T-helper 1 cell (primary cell): Measurements from ENCODE around the gene FRMD6.
"Not testable (repeated sequence)": the region's sequence is repeated elsewhere in the genome, so short reads cannot be mapped to it uniquely, and the experiment has no call there.

Experiments
- DNase-seq, 5 donors: peaks; one replicate each; pipeline ENCODE4 v3.0.0-alpha.2; 2012 to 2020

FRMD6 gene

DNA sequence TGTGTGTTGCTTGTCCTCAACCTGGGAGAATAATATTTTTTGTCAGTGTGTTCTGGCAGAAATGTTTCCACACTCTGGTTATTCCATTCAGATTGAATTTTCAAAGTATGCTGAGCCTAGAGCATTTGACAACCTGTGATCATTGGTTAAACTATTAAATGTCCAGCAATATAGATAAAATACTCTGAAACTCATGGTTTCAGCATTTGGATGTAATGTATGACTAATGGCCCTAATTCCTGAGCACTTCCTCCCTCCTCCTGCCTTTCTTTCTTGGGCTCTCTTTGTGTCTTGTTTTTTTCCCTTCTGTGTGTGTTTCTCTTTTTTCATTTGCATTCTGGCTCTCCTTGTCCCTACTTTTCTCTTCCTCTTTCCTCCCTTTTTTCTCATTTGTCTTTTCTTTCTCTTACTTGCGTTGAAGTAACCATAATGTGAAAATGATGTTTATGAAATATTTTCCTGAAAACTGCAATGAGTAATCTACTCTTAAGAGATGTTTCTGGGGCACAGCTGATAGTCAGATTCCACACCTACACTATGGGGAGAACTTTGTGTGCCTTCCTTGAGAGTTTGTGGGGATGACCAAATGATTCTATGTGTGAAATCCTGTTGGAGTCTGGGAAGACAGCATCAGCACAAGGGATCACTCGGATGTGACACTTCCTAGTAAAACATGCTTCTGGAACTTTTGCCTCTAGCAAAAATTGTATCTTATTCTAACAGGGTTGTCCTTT is 74.6 kb downstream of the FRMD6 start:
- no peak for DNase-seq

DNA sequence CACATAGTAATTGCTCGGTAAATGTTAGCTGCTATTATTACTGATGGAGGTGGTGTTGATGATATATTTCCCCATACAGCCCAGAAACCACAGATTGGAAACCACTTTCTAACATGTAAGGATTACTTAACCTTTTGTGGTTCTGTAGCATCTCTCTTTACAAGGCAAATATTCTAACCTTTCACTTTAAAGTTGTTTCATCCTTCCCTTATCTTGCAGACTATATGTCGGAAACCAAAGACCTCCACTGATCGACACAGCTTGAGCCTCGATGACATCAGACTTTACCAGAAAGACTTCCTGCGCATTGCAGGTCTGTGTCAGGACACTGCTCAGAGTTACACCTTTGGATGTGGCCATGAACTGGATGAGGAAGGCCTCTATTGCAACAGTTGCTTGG is 75.8 kb downstream of the FRMD6 start:
- DNase-seq, result no peak

DNA sequence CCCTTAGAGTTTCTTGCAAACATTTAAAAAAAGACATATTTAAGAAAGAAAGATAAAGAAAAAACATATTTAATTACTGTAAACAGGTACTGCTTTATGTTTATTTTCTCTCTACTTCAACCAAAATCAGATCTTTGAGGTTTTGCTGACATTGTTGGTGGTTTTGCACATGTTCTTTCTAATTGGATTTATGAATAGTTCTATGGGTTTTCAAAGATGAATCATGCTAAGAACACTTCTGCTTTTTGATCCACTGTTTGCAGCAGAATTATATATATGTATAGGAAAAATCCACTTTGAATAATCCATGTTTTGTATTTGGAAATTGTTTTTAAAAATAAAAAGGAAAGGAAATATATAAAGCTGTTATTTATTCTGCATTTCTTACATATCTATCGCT is 78.4 kb downstream of the FRMD6 start:
- no peak for DNase-seq

DNA sequence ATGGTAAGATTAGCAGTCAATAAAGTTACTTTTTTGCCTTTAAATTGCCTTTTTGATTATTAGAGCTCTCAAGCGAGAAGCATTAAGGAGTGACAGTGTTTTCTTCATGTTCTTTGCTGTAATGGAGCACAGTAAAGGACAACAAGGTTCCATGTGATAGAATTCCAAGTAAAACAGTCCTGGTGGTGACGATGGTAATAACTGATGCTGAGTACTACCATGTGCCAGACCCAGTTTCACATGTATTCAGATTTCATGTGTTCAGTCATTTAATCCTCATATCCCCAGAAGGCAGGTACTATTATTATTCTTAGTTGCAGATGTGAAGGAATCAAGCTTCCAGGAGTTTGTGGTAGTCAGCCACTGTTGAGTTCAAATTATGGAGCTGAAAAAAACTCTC is 79.0 kb downstream of the FRMD6 start:
- DNase-seq, result no peak

DNA sequence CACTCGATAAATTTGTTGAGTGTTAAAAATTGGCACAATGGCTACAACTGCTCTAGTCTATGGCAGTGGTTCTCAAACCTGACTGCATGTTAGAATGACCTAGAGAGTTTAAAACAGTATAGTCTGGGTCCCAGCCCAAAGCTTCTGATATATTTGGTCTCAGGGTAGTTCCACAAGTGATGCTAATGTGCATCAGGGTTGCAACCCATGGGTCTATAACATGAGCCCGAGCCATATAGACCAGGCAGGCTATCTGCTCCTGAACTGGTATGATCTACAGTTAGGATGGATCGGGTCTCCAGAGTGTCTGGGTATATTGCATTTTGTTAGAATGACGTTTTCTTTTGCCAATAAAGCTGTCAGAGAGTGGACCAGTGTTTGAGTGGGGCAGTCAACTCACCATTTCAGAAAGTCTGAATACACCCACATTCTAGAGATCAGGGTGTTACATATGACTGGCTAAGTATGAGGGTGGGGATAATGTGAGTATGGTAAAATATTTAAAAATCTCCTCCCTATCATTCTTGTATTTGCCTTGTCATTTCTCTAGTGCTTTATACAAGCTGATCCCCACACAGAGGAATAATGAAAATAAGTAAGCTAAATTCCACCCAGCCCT is 80.9 kb downstream of the FRMD6 start:
- no peak for DNase-seq

DNA sequence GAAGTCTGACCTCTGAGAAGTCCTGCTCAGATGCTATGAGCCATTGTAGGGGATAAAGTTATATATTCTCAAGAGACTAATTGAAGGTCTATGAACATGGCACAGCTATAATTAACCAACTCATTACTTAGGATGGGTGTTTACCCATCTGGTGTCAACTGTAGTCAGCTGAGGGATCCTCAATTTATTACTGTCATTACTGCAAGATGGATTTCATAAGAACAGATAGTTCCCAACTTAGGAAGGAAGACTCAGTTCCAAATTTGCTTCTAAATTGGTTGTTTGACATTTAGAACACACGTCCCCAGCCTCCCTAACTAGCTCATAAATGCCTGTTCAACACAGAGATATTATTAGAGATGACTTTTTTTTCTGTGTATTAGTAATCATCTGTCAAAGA is 81.4 kb downstream of the FRMD6 start:
- DNase-seq, result no peak

DNA sequence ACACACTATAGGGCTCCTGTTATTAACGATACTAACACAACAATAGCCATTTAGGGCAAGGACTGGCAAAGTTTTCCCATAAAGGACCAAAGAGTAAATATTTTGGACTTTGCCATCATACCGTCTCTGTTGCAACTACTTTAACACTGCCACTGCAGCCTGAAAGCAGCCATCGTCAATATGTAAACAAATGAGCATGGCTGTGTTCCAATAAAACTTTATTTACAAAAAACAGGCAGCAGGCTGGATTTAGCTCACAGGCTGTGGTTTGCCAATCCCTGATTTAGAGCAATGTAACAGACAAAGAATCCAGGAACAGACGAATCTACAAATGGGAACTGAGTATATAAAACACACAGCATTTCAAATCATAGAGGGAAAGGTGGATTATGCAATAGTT is 84.1 kb downstream of the FRMD6 start:
- no peak for DNase-seq

DNA sequence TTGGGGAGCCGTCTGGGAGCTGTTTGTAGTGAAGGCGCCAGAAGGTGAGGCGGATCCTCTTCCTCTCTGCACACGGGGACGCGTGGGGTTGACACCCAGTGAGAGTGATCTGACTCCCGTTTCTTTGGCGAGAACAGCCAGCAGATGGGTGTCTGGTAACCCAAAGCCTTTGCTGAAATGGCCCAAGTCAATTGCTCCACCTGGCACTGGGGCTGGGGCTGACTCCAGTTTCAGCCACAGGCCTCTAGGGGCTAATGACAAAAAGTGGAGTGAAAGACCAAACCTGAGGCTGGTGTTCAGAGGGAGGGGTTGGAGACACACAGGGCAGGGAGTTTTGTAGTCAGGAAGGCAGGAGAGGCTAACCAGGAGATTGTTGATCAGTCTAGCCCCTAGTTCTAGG is 87.0 kb downstream of the FRMD6 start:
- DNase-seq, result no peak

DNA sequence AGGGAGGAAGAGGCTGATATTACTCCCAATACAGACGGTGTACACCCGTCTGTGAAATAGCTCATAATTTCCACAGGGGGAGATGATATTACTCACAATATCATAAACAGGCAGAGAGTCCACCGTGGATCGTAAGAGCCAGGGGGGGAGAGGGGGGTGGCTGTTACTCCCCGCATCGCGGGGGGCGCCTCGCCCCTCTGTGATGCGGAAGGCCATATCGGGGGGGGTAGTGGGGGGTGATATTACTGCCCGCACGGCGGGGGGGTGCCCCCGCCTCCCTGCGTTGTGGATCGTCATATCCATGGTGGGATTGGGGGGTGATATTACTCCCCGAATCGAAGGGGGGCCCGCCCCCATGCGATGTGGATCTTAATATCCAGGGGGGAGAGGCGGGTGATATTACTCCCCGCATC is 91.9 kb downstream of the FRMD6 start:
- DNase-seq, result peak in 1 of 5 donors; percentile 48

DNA sequence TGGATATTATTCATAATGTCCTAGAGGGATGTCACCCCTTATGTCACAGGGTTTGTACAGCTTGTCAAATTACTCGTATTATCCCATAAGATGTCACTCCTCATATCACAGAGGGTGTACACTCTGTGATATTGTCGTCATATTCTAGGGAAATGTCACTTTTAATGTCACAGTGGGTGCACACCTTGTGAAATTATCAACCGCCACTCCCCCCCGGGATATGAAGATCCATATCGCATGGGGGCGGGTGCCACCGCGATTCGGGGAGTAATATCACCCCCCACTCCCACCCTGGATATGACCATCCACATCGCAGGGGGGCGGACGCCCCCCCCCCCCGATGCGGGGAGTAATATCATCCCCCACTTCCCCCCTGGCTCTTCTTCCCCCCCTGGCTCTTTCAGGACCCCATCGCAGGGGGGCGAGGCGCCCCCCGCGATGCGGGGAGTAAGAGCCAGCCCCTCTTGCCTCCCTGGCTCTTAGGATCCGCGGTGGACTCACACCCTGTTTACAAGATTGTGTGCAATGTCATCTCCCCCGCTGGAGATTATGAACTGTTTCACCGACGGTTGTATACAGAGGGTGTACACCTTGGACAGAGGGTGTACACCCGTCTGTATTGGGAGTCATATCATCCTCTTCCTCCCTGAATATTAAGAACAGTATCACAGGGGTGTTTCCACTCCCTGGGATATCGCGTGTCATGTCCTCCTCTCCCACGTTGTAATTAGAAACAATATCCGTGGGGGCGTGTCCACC is 92.8 kb downstream of the FRMD6 start:
- DNase-seq, result peak in 1 of 5 donors; percentile 46

DNA sequence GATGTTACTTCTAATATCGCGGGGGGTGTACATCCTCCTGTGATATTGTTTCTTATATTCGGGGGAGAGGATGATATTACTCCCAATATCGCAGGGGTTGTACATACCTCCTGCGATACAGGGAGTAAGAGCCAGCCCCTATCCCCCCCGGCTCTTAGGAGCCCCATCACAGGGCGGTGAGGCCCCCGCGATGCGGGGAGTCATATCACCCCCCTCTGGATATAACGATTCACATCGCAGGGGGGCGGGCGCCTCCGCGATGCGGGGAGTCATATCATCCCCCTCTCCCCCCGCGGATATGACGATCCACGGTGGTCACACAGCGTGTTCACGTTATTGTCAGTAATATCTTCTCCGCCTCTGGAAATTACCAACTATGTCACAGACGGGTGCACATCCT is 95.1 kb downstream of the FRMD6 start:
- peak in 1 of 5 donors; percentile 26 for DNase-seq

DNA sequence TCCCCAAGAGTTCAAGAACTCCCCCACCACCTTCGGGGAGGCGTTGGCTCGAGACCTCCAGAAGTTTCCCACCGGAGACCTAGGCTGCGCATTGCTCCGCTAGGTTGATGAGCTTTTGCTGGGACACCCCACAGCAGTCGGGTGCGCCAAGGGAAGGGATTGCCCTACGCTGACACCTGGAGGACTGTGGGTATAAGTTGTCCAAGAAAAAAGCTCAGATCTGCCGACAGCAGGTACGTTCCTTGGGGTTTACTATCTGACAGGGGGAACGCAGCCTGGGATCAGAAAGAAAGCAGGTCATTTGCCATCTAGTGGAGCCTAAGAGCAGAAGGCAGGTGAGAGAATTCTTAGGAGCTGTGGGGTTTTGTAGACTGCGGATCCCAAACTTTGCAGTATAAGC is 98.8 kb downstream of the FRMD6 start:
- no peak for DNase-seq

DNA sequence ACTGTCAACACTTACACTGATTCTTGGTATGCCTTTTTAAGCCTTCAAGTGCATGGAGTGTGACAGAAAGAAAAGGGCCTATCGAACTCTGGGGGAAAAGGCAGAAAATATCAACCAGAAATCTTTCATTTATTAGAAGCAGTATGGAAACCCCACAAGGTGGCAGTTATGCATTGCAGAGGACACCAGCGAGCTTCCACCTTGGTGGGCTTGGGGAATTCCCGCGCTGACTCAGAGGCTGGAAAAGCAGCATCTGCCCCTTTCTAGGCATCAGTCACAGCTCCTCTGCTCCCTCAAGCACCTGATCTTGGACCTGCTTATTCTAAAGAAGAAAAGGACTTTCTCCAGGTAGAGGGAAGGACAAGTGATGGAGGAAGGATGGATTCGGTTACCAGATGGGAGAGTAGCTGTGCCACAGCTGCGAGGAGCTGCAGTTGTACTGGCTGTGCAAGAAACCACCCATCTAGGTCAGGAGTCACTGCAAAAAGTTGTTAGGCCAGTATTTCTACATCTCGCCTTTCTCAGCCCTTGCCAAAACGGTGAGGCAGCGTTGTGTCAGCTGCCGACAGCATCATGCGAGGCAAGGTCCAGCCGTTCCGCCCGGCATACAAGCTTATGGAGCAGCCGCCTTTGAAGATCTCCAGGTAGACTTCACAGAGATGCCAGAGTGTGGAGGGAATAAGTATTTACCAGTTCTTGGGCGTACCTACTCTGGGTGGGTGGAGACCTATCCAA is 100.1 kb downstream of the FRMD6 start:
- not testable (repeated sequence) for DNase-seq

DNA sequence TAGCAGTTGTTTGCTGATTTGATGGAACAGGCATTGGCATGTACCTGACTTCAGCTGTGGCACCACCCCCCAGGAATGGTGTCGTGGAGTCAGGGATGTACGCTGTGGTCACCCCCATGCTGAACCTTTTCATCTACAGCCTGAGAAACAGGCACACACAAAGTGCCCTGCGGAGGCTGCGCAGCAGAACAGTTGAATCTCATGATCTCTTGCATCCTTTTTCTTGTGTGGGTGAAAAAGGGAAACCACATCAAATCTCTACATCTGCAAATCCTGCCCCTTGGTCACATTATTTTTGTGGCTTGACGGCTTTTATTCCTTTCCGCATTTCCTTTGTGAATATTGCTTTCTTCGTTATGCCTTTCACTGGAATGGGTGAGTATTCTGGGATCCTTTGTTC is 106.0 kb downstream of the FRMD6 start:
- not testable (repeated sequence) for DNase-seq

DNA sequence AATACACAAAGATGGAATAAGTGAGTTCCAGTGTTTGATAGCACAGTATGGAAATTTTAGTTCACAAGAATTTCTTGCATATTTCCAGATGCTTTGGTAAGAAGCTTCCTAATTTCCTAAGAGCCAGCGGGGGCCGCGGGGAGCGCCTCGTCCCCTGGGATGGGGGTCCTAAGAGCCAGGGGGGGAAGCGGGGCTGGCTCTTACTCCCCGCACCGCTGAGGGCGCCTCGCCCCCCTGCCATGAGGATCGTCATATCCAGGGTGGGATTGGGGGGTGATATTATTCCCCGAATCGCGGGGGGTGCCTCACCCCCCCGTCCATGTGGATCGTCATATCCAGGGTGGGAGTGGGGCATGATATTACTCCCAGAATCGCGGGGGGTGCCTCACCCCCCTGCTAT is 108.2 kb downstream of the FRMD6 start:
- DNase-seq, result no peak

DNA sequence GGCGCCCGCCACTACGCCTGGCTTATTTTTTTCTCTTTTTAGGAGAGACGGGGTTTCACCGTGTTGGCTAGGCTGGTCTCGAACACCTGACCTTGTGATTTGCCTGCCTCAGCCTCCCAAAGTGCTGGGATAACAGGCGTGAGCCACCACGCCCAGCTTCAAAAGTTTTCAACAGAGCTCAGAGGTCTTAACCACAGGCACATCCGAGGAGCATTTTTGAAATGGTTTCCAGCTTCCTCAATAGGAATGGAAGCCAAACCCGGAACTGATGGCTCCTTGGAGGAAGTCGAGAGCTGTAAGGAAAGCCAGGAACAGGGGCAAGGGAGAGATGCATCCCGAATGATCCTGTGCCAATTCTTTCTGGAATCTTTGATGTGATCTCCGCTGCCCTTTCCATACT is 114.0 kb downstream of the FRMD6 start:
- DNase-seq, result not testable (repeated sequence)

DNA sequence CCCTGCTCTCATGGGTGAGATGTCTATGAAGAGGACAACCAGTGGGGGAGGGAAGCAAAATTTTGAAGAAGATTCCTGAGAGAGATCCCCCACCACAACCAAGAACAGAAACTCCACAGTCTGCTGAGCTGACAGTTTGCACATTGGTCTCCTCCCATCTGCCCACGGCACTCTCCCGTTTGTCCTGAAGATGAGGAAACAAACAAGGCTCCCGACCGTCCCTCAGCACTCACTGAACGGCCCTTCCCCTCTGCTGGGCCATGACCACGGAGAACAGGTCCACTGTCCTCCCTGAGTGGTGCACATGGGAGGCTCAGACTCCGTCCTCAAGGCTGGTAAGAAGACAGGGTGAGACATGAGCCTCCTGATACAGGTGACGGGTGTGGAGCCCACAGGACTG is 114.9 kb downstream of the FRMD6 start:
- DNase-seq, result not testable (repeated sequence)

DNA sequence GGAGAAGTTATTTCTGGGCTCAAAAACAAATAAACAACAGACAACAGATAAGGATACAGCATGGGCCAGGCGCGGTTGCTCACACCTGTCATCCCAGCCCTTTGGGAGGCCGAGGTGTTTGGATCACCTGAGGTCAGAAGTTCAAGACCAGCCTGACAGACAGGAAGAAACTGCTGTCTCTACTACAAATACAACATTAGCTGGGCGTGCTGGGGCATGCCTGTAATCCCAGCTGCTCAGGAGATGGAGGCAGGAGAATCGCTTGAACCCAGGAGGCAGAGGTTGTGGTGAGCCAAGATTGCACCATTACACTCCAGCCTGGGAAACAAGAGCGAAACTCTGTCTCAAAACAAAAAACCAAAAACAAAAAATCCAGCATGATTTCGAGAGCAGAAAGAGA is 117.6 kb downstream of the FRMD6 start:
- DNase-seq, result not testable (repeated sequence)

DNA sequence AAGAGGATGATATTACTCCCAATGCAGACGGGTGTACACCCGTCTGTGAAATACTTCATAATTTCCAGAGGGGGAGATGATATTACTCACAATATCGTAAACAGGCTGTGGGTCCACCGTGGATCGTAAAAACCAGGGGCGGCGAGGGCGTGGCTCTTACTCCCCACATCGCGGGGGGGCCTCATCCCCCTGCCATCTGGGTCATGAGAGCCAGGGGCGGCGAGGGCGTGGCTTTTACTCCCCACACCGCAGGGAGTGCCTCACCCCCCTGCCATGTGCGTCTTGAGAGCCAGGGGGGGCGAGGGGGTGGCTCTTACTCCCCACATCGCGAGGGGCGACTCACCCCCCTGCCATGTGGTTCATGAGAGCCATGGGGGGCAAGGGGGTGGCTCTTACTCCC is 122.5 kb downstream of the FRMD6 start:
- no peak for DNase-seq

DNA sequence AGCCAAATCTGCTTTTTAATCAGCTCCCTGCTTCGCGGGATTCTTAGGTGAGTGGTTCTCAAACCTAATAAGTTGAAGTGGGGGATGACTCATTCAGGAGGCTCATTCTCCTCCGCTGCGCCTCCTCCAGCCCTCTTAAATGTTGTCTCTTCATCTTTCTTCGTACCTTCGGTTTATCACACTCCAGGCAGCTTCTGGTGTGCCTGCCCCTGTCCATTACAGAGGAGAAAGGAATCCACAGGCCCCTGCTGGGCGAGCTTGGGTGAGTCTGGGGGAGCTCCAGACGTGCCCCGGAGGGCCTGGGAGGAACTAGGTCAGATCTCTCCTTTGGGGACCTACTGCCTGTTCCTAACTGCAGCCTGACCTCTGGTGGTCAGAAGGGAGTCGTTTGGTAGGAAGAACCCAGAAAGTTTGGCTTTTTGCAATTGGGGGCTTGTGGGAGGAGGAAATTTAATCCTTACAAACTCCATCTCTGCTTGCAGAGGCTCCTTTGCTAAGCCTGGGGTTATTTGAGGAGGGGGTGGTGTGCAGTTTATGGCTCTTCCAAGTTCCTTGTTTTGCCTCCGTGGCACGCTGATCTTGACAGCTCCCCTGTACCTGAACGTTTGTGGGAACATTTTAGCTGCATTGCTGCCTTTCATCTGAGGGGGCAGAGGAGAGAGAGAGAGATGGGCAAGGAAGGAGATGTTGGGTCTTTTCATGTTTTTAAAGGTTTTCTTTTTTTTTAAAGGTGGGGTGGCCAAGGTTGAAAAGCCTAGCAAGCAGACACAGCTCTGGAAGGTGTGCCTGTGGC is 124.6 kb downstream of the FRMD6 start:
- DNase-seq, result peak in 1 of 5 donors; percentile 40

DNA sequence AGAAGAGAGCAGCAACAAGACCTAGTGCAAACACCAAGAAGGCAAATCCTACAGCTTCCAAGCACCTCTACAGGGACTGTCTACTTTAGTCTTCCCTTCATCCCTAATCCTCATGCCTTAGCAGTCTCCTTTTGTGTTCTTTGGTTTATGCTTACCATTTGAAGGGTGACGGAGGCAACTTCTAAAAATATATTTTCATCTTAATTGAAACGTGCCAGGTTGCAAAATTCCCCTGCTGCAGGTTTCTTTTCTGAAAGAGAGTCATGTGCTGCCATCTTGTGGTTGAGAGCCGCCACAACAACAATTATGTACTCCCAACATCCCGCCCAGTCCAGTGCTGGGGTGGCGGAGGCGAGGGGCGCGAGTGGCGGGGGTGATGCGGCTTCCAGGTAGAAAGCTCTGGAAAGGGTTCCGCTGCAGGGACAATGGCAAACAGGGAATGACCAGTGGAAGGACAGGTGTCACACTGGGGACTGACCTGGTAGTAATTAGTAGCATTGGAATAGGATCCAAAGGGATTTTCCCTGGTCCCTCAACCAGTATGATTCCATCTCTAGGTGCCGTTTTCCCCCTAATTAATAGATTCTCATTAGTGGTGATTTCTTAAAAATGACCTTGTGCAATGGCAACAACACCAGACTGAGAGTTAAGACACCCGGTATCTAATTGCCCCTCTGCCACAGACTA is 128.4 kb downstream of the FRMD6 start:
- peak; percentile 24 to 67 (median 54) for DNase-seq
